ENCODE results near the gene TCEA2. TPM values are rescaled to one million over a fixed set of nuclear protein-coding genes. Genes with fewer than 3 reads are reported as not detected.

TCEA2 gene
- total RNA-seq, 4 donors from 2014 or later, result 22.8 to 59.0 (median 43.6) TPM

DNA sequence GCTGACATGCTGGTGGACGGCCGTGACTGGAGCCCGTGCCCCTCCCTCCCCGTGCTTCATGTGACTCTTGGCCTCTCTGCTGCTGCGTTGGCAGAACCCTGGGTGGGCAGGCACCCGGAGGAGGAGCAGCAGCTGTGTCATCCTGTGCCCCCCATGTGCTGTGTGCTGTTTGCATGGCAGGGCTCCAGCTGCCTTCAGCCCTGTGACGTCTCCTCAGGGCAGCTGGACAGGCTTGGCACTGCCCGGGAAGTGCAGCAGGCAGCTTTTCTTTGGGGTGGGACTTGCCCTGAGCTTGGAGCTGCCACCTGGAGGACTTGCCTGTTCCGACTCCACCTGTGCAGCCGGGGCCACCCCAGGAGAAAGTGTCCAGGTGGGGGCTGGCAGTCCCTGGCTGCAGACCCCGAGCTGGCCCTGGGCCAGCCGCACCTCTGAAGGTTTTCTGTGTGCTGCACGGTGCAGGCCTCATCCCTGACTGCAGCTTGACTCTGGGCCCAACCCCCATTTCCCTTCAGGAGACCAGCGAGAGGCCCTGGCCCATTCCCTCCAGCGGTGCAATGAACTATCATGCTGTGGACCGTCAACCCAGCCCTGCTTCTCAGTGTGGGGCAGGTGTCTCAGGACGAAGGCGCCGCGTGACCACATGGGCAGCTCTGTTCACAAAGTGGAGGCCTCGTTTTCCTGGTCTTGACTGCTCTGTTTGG is 36.2 kb downstream of the TCEA2 start:
- H3K4me1 ChIP-seq, result peaks cover 9 to 15% (median 12%) of the 10 kb centered on the region in 4 donors
- TF ChIP-seq CTCF (IDR thresholded peaks at IDR 0.05) (no peak), POLR2AphosphoS5 (IDR thresholded peaks at IDR 0.05) (no peak), EP300 (IDR thresholded peaks at IDR 0.05) (no peak), POLR2A (IDR thresholded peaks at IDR 0.05; ENCODE audit: low read depth) (no peak)

GRCh38 chr20:64099880-64100565 is 37.0 kb downstream of the TCEA2 start:
- 78% methylated on average over 8 of the region's 14 CpGs for WGBS
- no peak for TF ChIP-seq POLR2AphosphoS5 (IDR thresholded peaks at IDR 0.05)
- TF ChIP-seq EP300 (IDR thresholded peaks at IDR 0.05), result no peak
- no peak for TF ChIP-seq CTCF (IDR thresholded peaks at IDR 0.05)
- no peak for TF ChIP-seq POLR2A (IDR thresholded peaks at IDR 0.05; ENCODE audit: low read depth)
- H3K4me1 ChIP-seq, result peaks cover 9 to 15% (median 12%) of the 10 kb centered on the region in 4 donors
- peaks cover 0 to 6% (median 0%) of the 10 kb centered on the region in 4 donors for H3K36me3 ChIP-seq
- DNase-seq (ENCODE audit: extremely low spot score), result no peak
- peaks cover 0 to 90% (median 21%) of the 10 kb centered on the region in 4 donors for H3K27me3 ChIP-seq
- intact Hi-C loops (cut with DNase I), result no loop called here
- H3K9me3 ChIP-seq, result no peaks in the 10 kb centered on the region
- H3K4me3 ChIP-seq, result no peak overlapping the region
- H3K27ac ChIP-seq (replicated peaks in 1 of 4), result no peak overlapping the region

More for the DNA sequence above, 36.2 kb downstream of the TCEA2 start:
- no peak overlapping the region for H3K27ac ChIP-seq (replicated peaks in 1 of 4)
- H3K36me3 ChIP-seq, result peaks cover 0 to 6% (median 0%) of the 10 kb centered on the region in 4 donors
- intact Hi-C loops (cut with DNase I), result no loop called here
- no peaks in the 10 kb centered on the region for H3K9me3 ChIP-seq
- DNase-seq (ENCODE audit: extremely low spot score), result no peak
- WGBS, result 80% methylated on average over 8 of the region's 21 CpGs
- no peak overlapping the region for H3K4me3 ChIP-seq
- peaks cover 0 to 82% (median 21%) of the 10 kb centered on the region in 4 donors for H3K27me3 ChIP-seq

DNA sequence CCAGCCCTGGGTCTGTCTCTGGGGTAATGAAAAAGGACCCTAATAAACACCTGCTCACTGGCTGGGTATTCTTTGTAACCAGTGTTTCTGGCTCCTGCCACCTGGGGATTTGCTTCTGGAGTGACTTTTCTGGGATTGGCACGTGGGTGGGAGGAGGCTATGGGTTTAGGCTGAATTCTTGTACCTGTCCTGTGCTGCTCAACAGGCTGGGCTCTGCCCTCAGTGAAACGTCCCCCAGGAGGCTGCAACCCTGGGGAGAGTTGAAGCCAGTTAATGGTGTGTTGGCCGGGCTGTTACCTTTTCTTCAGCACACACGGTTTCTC is 37.5 kb downstream of the TCEA2 start:
- Histone ChIP-seq H3K27ac (replicated peaks in 1 of 4) (no peak overlapping the region), H3K9me3 (no peaks in the 10 kb centered on the region), H3K27me3 (peaks cover 0 to 89% (median 21%) of the 10 kb centered on the region in 4 donors), H3K36me3 (peaks cover 0 to 6% (median 0%) of the 10 kb centered on the region in 4 donors), H3K4me1 (peaks cover 9 to 15% (median 12%) of the 10 kb centered on the region in 4 donors), H3K4me3 (no peak overlapping the region)
- intact Hi-C loops (cut with DNase I), result no loop called here
- WGBS, result 74% methylated on average over 3 of the region's 4 CpGs
- DNase-seq (ENCODE audit: extremely low spot score), result no peak
- no peak for TF ChIP-seq EP300 (IDR thresholded peaks at IDR 0.05)
- TF ChIP-seq CTCF (IDR thresholded peaks at IDR 0.05), result no peak
- TF ChIP-seq POLR2A (IDR thresholded peaks at IDR 0.05; ENCODE audit: low read depth), result no peak
- TF ChIP-seq POLR2AphosphoS5 (IDR thresholded peaks at IDR 0.05), result no peak

DNA sequence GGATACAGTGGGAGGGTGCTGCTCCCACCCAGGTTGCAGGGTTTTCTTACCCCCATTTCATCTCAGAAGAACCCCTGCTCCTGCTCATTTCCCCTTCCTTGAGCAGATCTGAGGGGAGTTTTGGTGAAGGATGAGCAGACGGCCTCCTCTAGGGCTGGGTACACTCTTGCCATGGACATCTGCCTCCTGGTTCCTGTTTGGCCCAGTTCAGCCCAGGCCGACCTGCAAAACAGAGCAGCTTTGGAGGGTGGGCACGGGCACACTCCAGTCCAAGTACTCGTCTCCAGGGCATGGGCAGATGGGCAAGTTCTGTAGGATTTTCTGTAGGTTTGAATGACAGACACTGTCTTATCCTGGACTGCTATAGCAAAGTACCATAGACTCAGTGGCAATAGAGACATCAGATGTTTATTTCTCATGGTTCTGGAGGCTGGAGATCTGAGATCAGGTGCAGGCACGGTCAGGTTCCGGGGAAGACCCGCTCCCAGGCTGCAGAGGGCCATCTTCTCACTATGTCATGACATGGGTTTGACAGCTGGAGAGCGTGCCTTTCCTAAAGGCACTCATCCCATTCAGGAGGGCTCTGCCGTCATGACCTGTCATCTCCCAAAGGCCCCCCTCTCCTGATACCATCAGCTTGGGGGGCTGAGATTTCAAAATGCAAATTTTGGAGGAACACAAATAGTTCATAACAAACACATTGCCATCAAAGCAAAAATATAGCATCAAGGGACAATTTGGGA is 38.1 kb downstream of the TCEA2 start:
- DNase-seq (ENCODE audit: extremely low spot score), result no peak
- WGBS, result 81% methylated on average over 9 of the region's 9 CpGs
- Histone ChIP-seq H3K4me1 (peaks cover 9 to 15% (median 12%) of the 10 kb centered on the region in 4 donors), H3K9me3 (no peaks in the 10 kb centered on the region), H3K27ac (replicated peaks in 1 of 4) (no peak overlapping the region), H3K27me3 (peaks cover 0 to 86% (median 21%) of the 10 kb centered on the region in 4 donors), H3K36me3 (peaks cover 0 to 6% (median 0%) of the 10 kb centered on the region in 4 donors), H3K4me3 (no peak overlapping the region)
- TF ChIP-seq POLR2AphosphoS5 (IDR thresholded peaks at IDR 0.05), result no peak
- no peak for TF ChIP-seq CTCF (IDR thresholded peaks at IDR 0.05)
- TF ChIP-seq EP300 (IDR thresholded peaks at IDR 0.05), result no peak
- TF ChIP-seq POLR2A (IDR thresholded peaks at IDR 0.05; ENCODE audit: low read depth), result no peak
- intact Hi-C loops (cut with DNase I), result no loop called here

Measured in esophagus muscularis mucosa (tissue), 4 donors.